Common myeloid progenitor, CD34-positive (primary cell): Measurements from ENCODE around the gene HLA-DQB1.
"Not testable (repeated sequence)": the region's sequence is repeated elsewhere in the genome, so short reads cannot be mapped to it uniquely, and the experiment has no call there.

Source experiments
- CTCF ChIA-PET: fragments of 350-600 bp; sonication (Branson Sonifier 250); formaldehyde crosslinking; loops from one replicate; lab custom pipeline; 2021; ENCODE audit warnings: antibody characterized with exemption; lab: Charles Lee
- POLR2A ChIA-PET: fragments of 350-600 bp; sonication (Branson Sonifier 250); formaldehyde crosslinking; loops from one replicate; lab custom pipeline; 2021; ENCODE audit warnings: antibody characterized with exemption; lab: Charles Lee
- DNase-seq, 3 donors: peaks; one replicate each; pipeline versions ENCODE4 v3.0.0 to v3.0.0-alpha.2; 2013
- H3K27ac ChIP-seq, 2 experiments: 1 replicate in 1 of 2; 2 replicates in 1 of 2; pipeline ENCODE4 v1.7.0; 2013; ENCODE audit warnings: inconsistent platforms in 2 of 2, low read length in 2 of 2, mild to moderate bottlenecking in 2 of 2, low read depth in 1 of 2, moderate library complexity in 1 of 2; ENCODE audit not compliant: severe bottlenecking in 2 of 2, insufficient read depth in 1 of 2, poor library complexity in 1 of 2
- H3K27me3 ChIP-seq, 5 experiments: replicated peaks in 2 of 5; 1 replicate in 3 of 5; 2 replicates in 2 of 5; pipeline versions ENCODE4 v1.6.1 to v1.7.0; 2013; ENCODE audit warnings: low read length in 4 of 5, mild to moderate bottlenecking in 2 of 5, moderate library complexity in 2 of 5, inconsistent platforms in 1 of 5; ENCODE audit not compliant: insufficient read depth in 5 of 5, control insufficient read depth in 4 of 5
- H3K36me3 ChIP-seq, 4 experiments: 1 replicate in 2 of 4; 2 replicates in 2 of 4; pipeline versions ENCODE4 v1.6.1 to v1.7.0; 2013; ENCODE audit warnings: low read length in 3 of 4, control low read depth in 1 of 4, mild to moderate bottlenecking in 1 of 4; ENCODE audit not compliant: control insufficient read depth in 4 of 4, insufficient read depth in 4 of 4
- H3K4me1 ChIP-seq, 4 experiments: 1 replicate in 3 of 4; 2 replicates in 1 of 4; pipeline versions ENCODE4 v1.6.1 to v1.7.1; 2013; ENCODE audit warnings: low read length in 3 of 4, mild to moderate bottlenecking in 3 of 4, control low read depth in 1 of 4, inconsistent platforms in 1 of 4, moderate library complexity in 1 of 4; ENCODE audit not compliant: control insufficient read depth in 4 of 4, insufficient read depth in 4 of 4; ENCODE audit errors: control extremely low read depth in 1 of 4
- H3K4me3 ChIP-seq, 7 experiments: 1 replicate in 4 of 7; 2 replicates in 3 of 7; pipeline versions ENCODE4 v1.5.1 to v1.7.0; 2013; ENCODE audit warnings: mild to moderate bottlenecking in 7 of 7, low read length in 6 of 7, moderate library complexity in 6 of 7, inconsistent platforms in 2 of 7, low read depth in 2 of 7, control low read depth in 1 of 7; ENCODE audit not compliant: insufficient read depth in 4 of 7, control insufficient read depth in 1 of 7; ENCODE audit errors: extremely low read depth in 1 of 7
- H3K9me3 ChIP-seq, 5 experiments: 1 replicate in 4 of 5; 2 replicates in 1 of 5; pipeline versions ENCODE4 v1.6.1 to v1.7.1; 2013; ENCODE audit warnings: low read length in 4 of 5, mild to moderate bottlenecking in 2 of 5, inconsistent platforms in 1 of 5, low read depth in 1 of 5, moderate library complexity in 1 of 5; ENCODE audit not compliant: control insufficient read depth in 4 of 5, insufficient read depth in 2 of 5; ENCODE audit errors: control extremely low read depth in 1 of 5
- WGBS: methylation state at CpG from one replicate; pipeline ENCODE4 v1.1.5; 2013; ENCODE audit not compliant: insufficient coverage; 5-methylcytosine and 5-hydroxymethylcytosine counted together

HLA-DQB1 gene

GRCh38 chr6:32664827-32665362 is 1.6 kb downstream of the HLA-DQB1 start:
- CTCF ChIA-PET, result no interaction called here
- no peaks in the 10 kb centered on the region for H3K9me3 ChIP-seq
- POLR2A ChIA-PET, result no interaction called here
- peaks cover 2 to 52% (median 24%) of the 10 kb centered on the region in 4 experiments for H3K4me1 ChIP-seq
- peak overlapping the region in 6 of 7 experiments; percentile 20 to 96 (median 40) for H3K4me3 ChIP-seq
- under 1% methylated on average over 27 of the region's 47 CpGs for WGBS
- peaks cover 0 to 33% (median 0%) of the 10 kb centered on the region in 4 experiments for H3K36me3 ChIP-seq
- no peaks in the 10 kb centered on the region for H3K27me3 ChIP-seq
- H3K27ac ChIP-seq, result no peak overlapping the region
- peak; percentile 25 to 74 (median 46) for DNase-seq

DNA sequence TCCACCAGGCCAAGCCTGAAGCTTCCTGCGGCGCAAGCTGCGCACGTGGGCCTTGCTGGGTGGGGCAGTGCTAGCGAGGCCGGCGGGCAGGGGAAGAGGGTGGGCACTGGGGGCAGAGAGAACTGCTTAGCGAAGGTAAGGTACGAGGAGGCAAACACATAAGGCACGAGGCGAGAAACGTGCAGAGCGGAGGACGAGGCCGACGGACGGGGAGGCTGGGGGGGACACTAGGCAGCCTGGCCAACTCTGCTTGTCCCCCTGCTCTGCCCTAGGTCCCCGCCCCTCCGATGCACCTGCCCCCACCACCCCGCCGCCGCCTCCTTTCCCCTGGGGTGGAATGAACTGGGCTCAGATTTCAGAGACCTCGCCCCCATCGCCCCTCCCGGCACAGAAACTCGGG is 2.1 kb downstream of the HLA-DQB1 start:
- 0% methylated on average over 1 of the region's 26 CpGs for WGBS
- Histone ChIP-seq H3K4me1 (peaks cover 0 to 48% (median 21%) of the 10 kb centered on the region in 4 experiments), H3K4me3 (peak overlapping the region in 2 of 7 experiments; percentile 86 to 96), H3K27me3 (no peaks in the 10 kb centered on the region), H3K27ac (no peak overlapping the region), H3K9me3 (no peaks in the 10 kb centered on the region), H3K36me3 (peaks cover 0 to 35% (median 0%) of the 10 kb centered on the region in 4 experiments)
- CTCF ChIA-PET, result no interaction called here
- DNase-seq, result no peak
- POLR2A ChIA-PET, result no interaction called here

- DNase-seq, result no peak
- Histone ChIP-seq H3K27ac (no peak overlapping the region), H3K4me3 (no peak overlapping the region), H3K9me3 (no peaks in the 10 kb centered on the region), H3K4me1 (peaks cover 0 to 34% (median 11%) of the 10 kb centered on the region in 4 experiments), H3K36me3 (peaks cover 0 to 38% (median 0%) of the 10 kb centered on the region in 4 experiments), H3K27me3 (no peaks in the 10 kb centered on the region)
- ChIA-PET CTCF (no interaction called here), POLR2A (interaction anchor here (0.7 kb wide), 1 partner anchor 96 kb away, joined by 4 read pairs; no protein-coding TSS in a partner anchor)
- WGBS, result 100% methylated on average over 1 of the region's 5 CpGs
Observed at GRCh38 chr6:32662836-32663235, 3.6 kb downstream of the HLA-DQB1 start.

DNA sequence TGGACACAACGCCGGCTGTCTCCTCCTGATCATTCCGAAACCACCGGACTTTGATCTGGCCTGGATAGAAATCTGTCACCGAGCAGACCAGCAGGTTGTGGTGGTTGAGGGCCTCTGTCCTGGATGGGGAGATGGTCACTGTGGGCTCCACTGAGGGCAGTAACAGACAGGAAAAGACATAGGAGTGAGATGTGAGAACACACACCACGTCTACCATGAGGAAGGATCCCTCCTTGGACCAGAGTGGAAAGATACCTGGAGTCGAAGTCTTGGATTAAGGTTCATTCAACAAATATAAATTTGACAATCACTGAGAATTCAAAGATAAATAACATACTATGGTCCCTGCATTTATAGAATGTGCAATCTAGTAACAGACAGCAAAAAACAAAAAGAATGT is 4.4 kb downstream of the HLA-DQB1 start:
- Histone ChIP-seq H3K36me3 (peaks cover 0 to 38% (median 0%) of the 10 kb centered on the region in 4 experiments), H3K9me3 (no peaks in the 10 kb centered on the region), H3K27me3 (no peaks in the 10 kb centered on the region), H3K4me1 (peaks cover 0 to 27% (median 9%) of the 10 kb centered on the region in 4 experiments), H3K4me3 (no peak overlapping the region), H3K27ac (no peak overlapping the region)
- WGBS, result 100% methylated on average over 1 of the region's 7 CpGs
- ChIA-PET POLR2A (no interaction called here), CTCF (no interaction called here)
- no peak for DNase-seq

GRCh38 chr6:32659856-32660595 is 6.4 kb downstream of the HLA-DQB1 start:
- ChIA-PET CTCF (no interaction called here), POLR2A (no interaction called here)
- DNase-seq, result no peak
- peaks cover 0 to 38% (median 0%) of the 10 kb centered on the region in 4 experiments for H3K36me3 ChIP-seq
- WGBS, result 70% methylated on average over 3 of the region's 4 CpGs
- H3K27me3 ChIP-seq, result no peaks in the 10 kb centered on the region
- H3K27ac ChIP-seq, result no peak overlapping the region
- no peak overlapping the region for H3K4me3 ChIP-seq
- peaks cover 0 to 16% (median 4%) of the 10 kb centered on the region in 4 experiments for H3K4me1 ChIP-seq
- H3K9me3 ChIP-seq, result peaks cover 0 to 6% (median 0%) of the 10 kb centered on the region in 5 experiments

GRCh38 chr6:32658268-32658897 is 8.1 kb downstream of the HLA-DQB1 start:
- WGBS, result 88% methylated on average over 4 of the region's 6 CpGs
- CTCF ChIA-PET, result no interaction called here
- Histone ChIP-seq H3K27ac (no peak overlapping the region), H3K9me3 (peaks cover 0 to 6% (median 0%) of the 10 kb centered on the region in 5 experiments), H3K4me1 (peaks cover 0 to 2% (median 0%) of the 10 kb centered on the region in 4 experiments), H3K36me3 (peaks cover 0 to 37% (median 0%) of the 10 kb centered on the region in 4 experiments), H3K27me3 (no peaks in the 10 kb centered on the region), H3K4me3 (no peak overlapping the region)
- no peak for DNase-seq
- POLR2A ChIA-PET, result no interaction called here

GRCh38 chr6:32657819-32658218 is 8.6 kb downstream of the HLA-DQB1 start:
- CTCF ChIA-PET, DNase-seq, POLR2A ChIA-PET, H3K9me3 ChIP-seq, H3K4me3 ChIP-seq, H3K27me3 ChIP-seq, H3K4me1 ChIP-seq, H3K27ac ChIP-seq: not testable (repeated sequence)
- peaks cover 0 to 31% (median 0%) of the 10 kb centered on the region in 4 experiments for H3K36me3 ChIP-seq
